ENCODE results near the gene RRP15.

DNA sequence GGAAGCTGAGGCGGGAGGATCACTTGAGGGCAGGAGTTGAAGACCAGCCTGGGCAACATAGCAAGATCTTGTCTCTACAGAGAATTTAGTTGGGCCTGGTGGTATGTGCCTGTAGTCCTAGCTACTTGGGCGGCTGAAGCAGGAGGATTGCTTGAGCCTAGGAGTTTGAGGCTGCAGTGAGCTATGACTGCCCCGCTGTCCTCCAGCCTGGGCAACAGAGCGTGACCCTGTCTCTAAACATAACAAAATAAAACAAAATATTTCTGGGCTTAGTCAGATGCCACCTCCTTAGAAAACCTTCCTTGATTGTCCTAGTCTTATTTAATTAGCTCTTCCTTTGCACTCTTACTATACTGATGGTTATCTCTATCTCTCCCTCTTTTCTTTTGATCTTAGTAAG, 68.6 kb downstream of the RRP15 start:
- no peak for TF ChIP-seq EZH2 (IDR thresholded peaks at IDR 0.05; ENCODE audit: insufficient read depth, low read length)
- TF ChIP-seq, protein P1, sequence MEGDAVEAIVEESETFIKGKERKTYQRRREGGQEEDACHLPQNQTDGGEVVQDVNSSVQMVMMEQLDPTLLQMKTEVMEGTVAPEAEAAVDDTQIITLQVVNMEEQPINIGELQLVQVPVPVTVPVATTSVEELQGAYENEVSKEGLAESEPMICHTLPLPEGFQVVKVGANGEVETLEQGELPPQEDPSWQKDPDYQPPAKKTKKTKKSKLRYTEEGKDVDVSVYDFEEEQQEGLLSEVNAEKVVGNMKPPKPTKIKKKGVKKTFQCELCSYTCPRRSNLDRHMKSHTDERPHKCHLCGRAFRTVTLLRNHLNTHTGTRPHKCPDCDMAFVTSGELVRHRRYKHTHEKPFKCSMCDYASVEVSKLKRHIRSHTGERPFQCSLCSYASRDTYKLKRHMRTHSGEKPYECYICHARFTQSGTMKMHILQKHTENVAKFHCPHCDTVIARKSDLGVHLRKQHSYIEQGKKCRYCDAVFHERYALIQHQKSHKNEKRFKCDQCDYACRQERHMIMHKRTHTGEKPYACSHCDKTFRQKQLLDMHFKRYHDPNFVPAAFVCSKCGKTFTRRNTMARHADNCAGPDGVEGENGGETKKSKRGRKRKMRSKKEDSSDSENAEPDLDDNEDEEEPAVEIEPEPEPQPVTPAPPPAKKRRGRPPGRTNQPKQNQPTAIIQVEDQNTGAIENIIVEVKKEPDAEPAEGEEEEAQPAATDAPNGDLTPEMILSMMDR (IDR thresholded peaks at IDR 0.05; ENCODE audit: insufficient read depth, low read depth, low read length) = no peak
